Gastrocnemius medialis (tissue), 4 donors: ENCODE data around the gene CORO6.

Experiments used
- CTCF ChIP-seq, 5 experiments: fragments of 450-650 bp in 3 of 5; fragments of 200-600 bp in 2 of 5; sonication (generic) in 2 of 5; IDR thresholded peaks in 4 of 5; conservative IDR thresholded peaks in 1 of 5; 1 replicate in 4 of 5; 2 replicates in 1 of 5; pipeline ENCODE4 v1.5.1; 2016 to 2019; ENCODE audit warnings: antibody characterized with exemption in 5 of 5, mild to moderate bottlenecking in 3 of 5, moderate library complexity in 3 of 5
- POLR2A ChIP-seq, 2 donors: fragments of 450-650 bp; IDR thresholded peaks; one replicate each; pipeline ENCODE4 v1.6.1; 2017; ENCODE audit warnings: antibody characterized with exemption in 2 of 2, mild to moderate bottlenecking in 2 of 2, moderate library complexity in 2 of 2

GRCh38 chr17:29571883-29572681 is 50.6 kb downstream of the CORO6 start:
- TF ChIP-seq POLR2A (IDR thresholded peaks at IDR 0.05) = no peak
- TF ChIP-seq CTCF (IDR thresholded peaks at IDR 0.05 in 4 of 5, conservative IDR thresholded peaks at IDR 0.05 in 1 of 5) = no peak
